G401 (cell line): ENCODE results near the gene PLEKHG7. TPM values are rescaled to one million over a fixed set of nuclear protein-coding genes. Genes with fewer than 3 reads are reported as not detected.
"Not testable (repeated sequence)": the region's sequence is repeated elsewhere in the genome, so short reads cannot be mapped to it uniquely, and the experiment has no call there.

Experiments used
- DNase-seq: peaks from one replicate; pipeline ENCODE4 v3.0.0-alpha.2; 2015; ENCODE audit warnings: low spot score
- in situ Hi-C: cut with HindIII; loops from 2 replicates; pipeline ENCODE4 v1.10.0; 2016; ENCODE audit warnings: low sequenced_read_pairs, mixed read lengths
- total RNA-seq: library from RNA; depleted of rRNA; stranded (reverse); fragments of >200 nt; shearing (Covaris generic); gene quantifications from 2 replicates; pipeline ENCODE4 v1.2.3, GENCODE V29; 2014; rRNA removed

The PLEKHG7 gene
- total RNA-seq, 1 experiment from 2014 or later, result not detected

GRCh38 chr12:92784356-92784755, 81.6 kb downstream of the PLEKHG7 start:
- in situ Hi-C loops, result no loop called here
- DNase-seq, result no peak

GRCh38 chr12:92784797-92785562, 82.2 kb downstream of the PLEKHG7 start:
- DNase-seq, result peak; percentile 78
- in situ Hi-C loops, result no loop called here

DNA sequence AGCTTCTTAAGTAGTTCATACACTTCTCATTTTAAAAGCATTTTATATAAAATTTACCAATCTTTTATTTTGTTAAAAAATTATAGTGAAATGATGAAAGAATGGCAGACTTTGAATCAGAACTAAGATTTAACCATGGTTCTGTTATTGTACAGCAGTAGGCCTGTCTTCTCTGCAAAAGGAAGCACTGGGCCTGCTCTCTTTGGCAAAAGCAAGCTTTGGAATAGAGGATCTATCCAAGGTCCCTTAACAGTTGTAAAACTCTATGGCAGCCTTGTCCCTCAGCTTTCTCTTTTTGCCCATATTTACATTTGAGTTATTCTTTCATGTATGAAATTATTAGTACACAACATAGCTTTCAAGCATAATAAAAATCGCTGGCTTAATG, 82.8 kb downstream of the PLEKHG7 start:
- no peak for DNase-seq
- in situ Hi-C loops, result no loop called here

- in situ Hi-C loops, result no loop called here
- DNase-seq, result no peak
These were observed 83.3 kb downstream of the PLEKHG7 start for GRCh38 chr12:92786045-92786444.

DNA sequence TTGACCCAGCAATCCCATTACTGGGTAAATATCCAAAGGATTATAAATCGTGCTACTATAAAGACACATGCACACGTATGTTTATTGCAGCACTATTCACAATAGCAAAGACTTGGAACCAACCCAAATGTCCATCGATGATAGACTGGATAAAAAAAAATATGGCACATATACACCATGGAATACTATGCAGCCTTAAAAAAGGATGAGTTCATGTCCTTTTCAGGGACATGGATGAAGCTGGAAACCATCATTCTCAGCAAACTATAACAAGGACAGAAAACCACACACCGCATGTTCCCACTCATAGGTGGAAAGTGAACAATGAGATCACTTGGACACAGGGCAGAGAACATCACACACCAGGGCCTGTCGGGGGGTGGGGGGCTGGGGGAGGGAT, 91.6 kb downstream of the PLEKHG7 start:
- DNase-seq, in situ Hi-C loops: not testable (repeated sequence)

- in situ Hi-C loops, result no loop called here
- DNase-seq, result no peak
These were observed 92.0 kb downstream of the PLEKHG7 start for GRCh38 chr12:92794814-92795213.

- DNase-seq, result no peak
- in situ Hi-C loops, result no loop called here
These were observed 93.9 kb downstream of the PLEKHG7 start for GRCh38 chr12:92796650-92797049.

DNA sequence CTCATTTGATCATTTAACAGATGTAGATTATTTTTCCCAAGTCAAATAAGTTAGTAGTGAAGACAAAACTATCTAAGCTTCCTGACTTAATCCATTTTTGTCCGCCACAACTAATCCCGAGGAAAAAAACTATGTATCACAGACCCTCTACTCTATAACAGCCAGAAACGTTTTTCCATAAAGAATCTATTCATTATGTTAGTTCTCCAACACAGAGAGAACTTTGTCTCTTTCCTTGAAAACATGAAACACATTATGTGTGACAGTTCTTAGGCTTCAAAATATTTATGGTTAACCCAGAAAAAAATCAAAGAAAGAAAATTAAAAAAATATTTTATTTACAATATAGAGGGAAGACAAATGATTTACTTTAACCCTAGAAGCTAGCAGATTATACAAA, 100.1 kb downstream of the PLEKHG7 start:
- in situ Hi-C loops, result no loop called here
- DNase-seq, result no peak

GRCh38 chr12:92803903-92804302, 101.1 kb downstream of the PLEKHG7 start:
- in situ Hi-C loops, result no loop called here
- DNase-seq, result no peak

DNA sequence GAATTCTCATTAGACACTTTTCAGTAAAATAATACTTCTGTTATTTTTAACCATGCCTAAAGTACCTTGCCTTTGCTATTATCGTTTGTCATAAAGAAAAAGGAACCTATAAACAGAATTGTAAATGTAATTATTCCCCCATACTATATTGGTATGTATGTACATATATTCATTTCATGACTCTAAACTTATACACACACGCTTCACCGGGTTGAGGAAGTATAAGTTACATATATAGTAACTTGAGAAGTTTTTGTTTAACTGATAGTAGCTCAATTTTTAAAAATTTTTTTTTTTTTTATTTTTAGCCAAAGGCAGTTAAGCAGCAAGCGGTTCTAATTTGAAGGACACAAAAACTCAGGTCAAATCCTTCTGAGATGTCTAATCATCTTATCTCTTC, 107.6 kb downstream of the PLEKHG7 start:
- in situ Hi-C loops, result no loop called here
- DNase-seq, result no peak

DNA sequence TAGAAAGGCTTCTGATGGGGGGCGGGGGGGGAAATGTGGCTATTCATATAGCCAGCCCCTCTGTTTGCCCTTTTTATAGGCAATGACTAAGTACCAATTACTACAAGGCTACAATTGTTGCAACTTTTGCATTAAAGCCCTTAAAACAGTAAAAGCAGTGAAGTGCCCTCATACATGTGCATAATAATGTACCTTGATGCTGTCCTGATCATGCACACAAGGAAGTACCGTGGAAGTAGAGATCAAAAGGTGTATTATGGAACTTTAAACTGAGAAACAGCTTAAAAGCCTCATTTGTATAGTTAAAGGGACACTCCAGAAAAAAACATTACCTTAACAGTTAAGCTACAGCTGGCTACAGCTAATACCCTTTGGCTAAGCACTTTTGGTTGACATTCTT, 111.8 kb downstream of the PLEKHG7 start:
- no peak for DNase-seq
- in situ Hi-C loops, result no loop called here

DNA sequence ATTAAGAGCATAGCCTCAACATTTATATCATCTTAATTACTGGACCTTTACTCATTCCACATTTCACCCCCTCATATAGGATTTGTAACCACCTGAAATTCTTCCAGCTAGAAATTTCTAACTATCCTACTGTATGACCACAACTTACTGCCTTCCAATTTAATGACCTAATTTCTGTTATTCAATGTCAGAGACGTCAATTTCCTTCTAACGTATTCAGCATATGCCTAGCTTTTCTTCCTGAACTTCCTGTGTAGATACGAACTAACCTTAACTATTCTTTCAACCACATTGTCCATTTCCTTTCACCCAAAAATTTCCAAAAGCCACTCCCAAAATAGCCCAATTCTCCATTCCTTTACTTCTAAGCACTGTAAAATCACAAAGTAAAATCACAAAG, 118.4 kb downstream of the PLEKHG7 start:
- no peak for DNase-seq
- in situ Hi-C loops, result no loop called here

Other genes starting within 250 kb of the PLEKHG7 start
- gene EEA1, start 226.3 kb downstream of the PLEKHG7 start, total RNA-seq, result 7.6 and 10.0 TPM in 2 replicates